GM12878 (cell line): ENCODE results near the gene PRRX2. TPM values are rescaled to one million over a fixed set of nuclear protein-coding genes. Genes with fewer than 3 reads are reported as not detected.

Experiments used
- ATAC-seq: fragments of 200-7000 bp; cut with Tn5 transposase; 3 replicates; pipeline ENCODE4 v1.9.1; 2020; ENCODE audit warnings: mild to moderate bottlenecking, moderate library complexity
- BruUV-seq: library from RNA; stranded (reverse); fragments of 400-500 nt; replicated peaks from 2 replicates; lab custom pipeline; 2021; lab: Mats Ljungman, UMichigan
- CTCF ChIA-PET: fragments of 300-600 bp; sonication (Branson Sonifier 250); formaldehyde crosslinking; extraction: SDS; loops from one replicate; lab custom pipeline; 2021; ENCODE audit warnings: inconsistent platforms; lab: Yijun Ruan, JAX
- POLR2A ChIA-PET: fragments of 350-600 bp; formaldehyde crosslinking; extraction: SDS; loops from one replicate; lab custom pipeline; 2021; ENCODE audit warnings: inconsistent platforms; lab: Charles Lee
- RAD21 ChIA-PET: fragments of 300-600 bp; sonication (Branson Sonifier 250); formaldehyde crosslinking; loops from one replicate; lab custom pipeline; 2023; ENCODE audit warnings: antibody characterized with exemption; ENCODE audit not compliant: unreplicated experiment; lab: Charles Lee
- SMC1A ChIA-PET: fragments of 300-600 bp; sonication (Branson Sonifier 250); formaldehyde crosslinking; loops from one replicate; lab custom pipeline; 2023; ENCODE audit not compliant: unreplicated experiment, uncharacterized antibody; lab: Charles Lee
- DNase-seq: peaks from one replicate; pipeline ENCODE4 v3.0.0-alpha.2; 2011; ENCODE audit warnings: low read depth, low spot score
- FAIRE-seq: peaks from 3 replicates; lab custom pipeline; 2011; peaks lifted over from hg19 to GRCh38; lab: Jason Lieb, UNC
- H2AFZ ChIP-seq: 2 replicates; pipeline ENCODE4 v1.6.0; 2011; ENCODE audit warnings: low read depth, low read length, control low read depth; ENCODE audit not compliant: control insufficient read depth
- H3K27ac ChIP-seq: 2 replicates; pipeline ENCODE4 v1.5.1; 2011; ENCODE audit warnings: control low read depth; ENCODE audit not compliant: control insufficient read depth, insufficient read depth
- H3K27me3 ChIP-seq, 2 experiments: replicated peaks in 1 of 2; 2 replicates each; pipeline versions ENCODE4 v1.6.0 to v1.6.1; 2011; ENCODE audit warnings: low read length in 1 of 2; ENCODE audit not compliant: control insufficient read depth in 2 of 2, insufficient read depth in 2 of 2
- H3K36me3 ChIP-seq, 2 experiments: 2 replicates each; pipeline ENCODE4 v1.5.1; 2011; ENCODE audit warnings: low read length in 1 of 2; ENCODE audit not compliant: control insufficient read depth in 2 of 2, insufficient read depth in 2 of 2
- H3K4me1 ChIP-seq: 2 replicates; pipeline ENCODE4 v1.6.1; 2011; ENCODE audit warnings: mild to moderate bottlenecking, low read length, moderate library complexity, mixed read lengths; ENCODE audit not compliant: control insufficient read depth, insufficient read depth
- H3K4me2 ChIP-seq: 2 replicates; pipeline ENCODE4 v1.6.0; 2011; ENCODE audit warnings: control low read depth; ENCODE audit not compliant: control insufficient read depth, insufficient read depth
- H3K4me3 ChIP-seq: fragments of 200-600 bp; sonication (generic); 2 replicates; pipeline ENCODE4 v1.5.1; 2016
- H3K79me2 ChIP-seq: 2 replicates; pipeline ENCODE4 v1.6.0; 2011; ENCODE audit warnings: low read length; ENCODE audit not compliant: control insufficient read depth, insufficient read depth
- H3K9ac ChIP-seq: 2 replicates; pipeline ENCODE4 v1.8.0; 2011; ENCODE audit warnings: low read length, control low read depth, mixed read lengths; ENCODE audit not compliant: control insufficient read depth, insufficient read depth
- H3K9me3 ChIP-seq: replicated peaks from 3 replicates; pipeline ENCODE4 v1.5.1; 2011; ENCODE audit warnings: mild to moderate bottlenecking, low read length; ENCODE audit not compliant: control insufficient read depth, insufficient read depth
- H4K20me1 ChIP-seq: 2 replicates; pipeline ENCODE4 v1.6.0; 2011; ENCODE audit not compliant: control insufficient read depth, insufficient read depth
- BHLHE40 ChIP-seq, 2 experiments: fragments of 450-650 bp in 1 of 2; IDR thresholded peaks; 2 replicates each; pipeline ENCODE4 v1.6.1; 2011 to 2017; ENCODE audit warnings: low read depth in 2 of 2, borderline replicate concordance in 1 of 2, improper control_type of control experiment in 1 of 2, low read length in 1 of 2, mild to moderate bottlenecking in 1 of 2
- CEBPB ChIP-seq, 2 experiments: fragments of 150-350 bp in 1 of 2; IDR thresholded peaks; 2 replicates each; pipeline ENCODE4 v1.6.1; 2012 to 2014; ENCODE audit warnings: low read depth in 2 of 2, low read length in 2 of 2, borderline replicate concordance in 1 of 2, inconsistent platforms in 1 of 2
- EGR1 ChIP-seq, 2 experiments: IDR thresholded peaks; 1 replicate in 1 of 2; 2 replicates in 1 of 2; pipeline ENCODE4 v1.6.1; 2011 to 2012; ENCODE audit warnings: low read depth in 2 of 2, low read length in 2 of 2, borderline replicate concordance in 1 of 2, mild to moderate bottlenecking in 1 of 2, moderate library complexity in 1 of 2
- GATAD2B ChIP-seq: fragments of 450-650 bp; conservative IDR thresholded peaks from 2 replicates; pipeline ENCODE4 v1.6.1; 2017; ENCODE audit warnings: low read depth, mild to moderate bottlenecking, moderate library complexity
- IRF4 ChIP-seq: IDR thresholded peaks from 2 replicates; pipeline ENCODE4 v1.6.1; 2011; ENCODE audit warnings: low read depth, low read length
- MEF2B ChIP-seq: fragments of 450-650 bp; IDR thresholded peaks from 2 replicates; pipeline ENCODE4 v1.6.1; 2018; ENCODE audit warnings: mild to moderate bottlenecking, moderate library complexity; ENCODE audit not compliant: partially characterized antibody, poor library complexity, severe bottlenecking
- POLR2AphosphoS5 ChIP-seq: IDR thresholded peaks from 2 replicates; pipeline ENCODE4 v1.6.1; 2011; ENCODE audit warnings: mild to moderate bottlenecking, low read length, inconsistent platforms
- ZNF217 ChIP-seq: fragments of 450-650 bp; IDR thresholded peaks from 2 replicates; pipeline ENCODE4 v1.6.1; 2017; ENCODE audit warnings: antibody characterized with exemption, mild to moderate bottlenecking
- ZNF274 ChIP-seq: IDR thresholded peaks from one replicate; pipeline ENCODE4 v1.8.0; 2011; ENCODE audit not compliant: insufficient read length, insufficient read depth
- WGBS: methylation state at CpG from one replicate; pipeline ENCODE4 v1.1.6; 2016; ENCODE audit warnings: low lambda C conversion rate; ENCODE audit not compliant: insufficient replicate concordance, insufficient coverage; ENCODE audit errors: missing lambda C conversion rate; 5-methylcytosine and 5-hydroxymethylcytosine counted together
- in situ Hi-C: fragments of 300-500 bp; cut with MboI; formaldehyde crosslinking; loops from 9 replicates; pipeline ENCODE4 v1.14.3; 2018; ENCODE audit warnings: mixed read lengths
- intact Hi-C: fragments of 100-400 bp; cut with micrococcal nuclease; formaldehyde crosslinking; loops from one replicate; pipeline ENCODE4 v1.14.2; 2022; ENCODE audit not compliant: unreplicated experiment
- polyA plus RNA-seq, 11 experiments: library from polyadenylated mRNA; depleted of rRNA in 4 of 11; unstranded in 6 of 11; stranded (reverse) in 5 of 11; fragments of >200 nt; fragmentation: Nextera tagmentation in 4 of 11; fragmentation: Illumina TruSeq in 1 of 11; extraction: Ambion mirVana in 4 of 11; extraction: Trizol in 1 of 11; gene quantifications; 1 replicate in 1 of 11; 2 replicates in 10 of 11; pipeline versions ENCODE4 v1.2.1 to v1.2.3, GENCODE V29; 2011 to 2016; ENCODE audit warnings: inconsistent platforms in 2 of 11, missing spikeins in 2 of 11, low read depth in 1 of 11
- total RNA-seq, 4 experiments: library from RNA; depleted of rRNA in 3 of 4; stranded (reverse); fragments of >200 nt in 3 of 4; fragmentation: Illumina TruSeq in 1 of 4; extraction: Trizol in 1 of 4; gene quantifications; 2 replicates each; pipeline versions ENCODE4 v1.2.1 to v1.2.3, GENCODE V29; 2013 to 2021

The PRRX2 gene
- total and polyA plus RNA-seq, 10 of the 15 experiments (the other 5 are each of a cell fraction or from before 2014, with no cell fraction given): not detected

DNA sequence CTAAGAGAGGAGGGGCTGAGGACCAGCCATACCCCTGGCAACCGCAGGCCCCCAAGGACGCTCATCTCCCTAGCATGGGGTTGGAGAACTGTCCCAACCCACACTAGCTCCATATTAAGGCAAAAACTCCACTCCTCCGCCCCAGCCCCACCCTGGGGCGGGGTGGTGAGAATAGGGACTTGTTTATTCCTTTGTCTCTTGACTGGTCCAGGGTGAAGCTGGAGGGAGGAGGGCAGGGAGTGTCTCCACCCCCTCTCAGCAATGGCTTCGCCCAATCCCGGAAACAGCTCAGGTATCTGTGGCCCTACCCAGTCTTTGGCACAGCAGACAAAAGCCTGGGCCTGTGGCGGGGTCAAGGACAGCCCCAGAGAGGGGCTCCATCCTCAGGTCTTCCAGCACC is 16.9 kb downstream of the PRRX2 start:
- H2AFZ ChIP-seq: no peak overlapping the region
- no peaks in the 10 kb centered on the region for H3K36me3 ChIP-seq
- H3K9ac ChIP-seq: no peak overlapping the region
- no peaks in the 10 kb centered on the region for H3K4me1 ChIP-seq
- ChIA-PET CTCF (no interaction called here), POLR2A (no interaction called here), RAD21 (no interaction called here), SMC1A (no interaction called here)
- intact Hi-C loops (no loop called here), in situ Hi-C loops (no loop called here)
- H4K20me1 ChIP-seq: no peaks in the 10 kb centered on the region
- H3K79me2 ChIP-seq: no peaks in the 10 kb centered on the region
- BruUV-seq: no TSS peak
- DNase-seq (no peak), FAIRE-seq (no peak), ATAC-seq (no peak)
- no peaks in the 10 kb centered on the region for H3K9me3 ChIP-seq
- H3K27me3 ChIP-seq: no peaks in the 10 kb centered on the region; a peak in 1 of 4 replicates
- H3K4me3 ChIP-seq: no peak overlapping the region
- no peak overlapping the region for H3K4me2 ChIP-seq
- 41% methylated on average over 7 of the region's 7 CpGs for WGBS
- TF ChIP-seq GATAD2B (no peak), EGR1 (IDR thresholded peaks at IDR 0.05; ENCODE audit: borderline replicate concordance in 1 of 2, low read depth in 2 of 2, low read length in 2 of 2) (no peak), ZNF274 (no peak), ZNF217 (no peak), CEBPB (IDR thresholded peaks at IDR 0.05; ENCODE audit: borderline replicate concordance in 1 of 2, low read depth in 2 of 2, low read length in 2 of 2) (no peak), POLR2AphosphoS5 (no peak), IRF4 (no peak), BHLHE40 (IDR thresholded peaks at IDR 0.05; ENCODE audit: borderline replicate concordance in 1 of 2, low read depth in 2 of 2, low read length in 1 of 2) (no peak), MEF2B (no peak)
- no peak overlapping the region for H3K27ac ChIP-seq
